GM10266 (cell line): ENCODE data around the gene DOCK9.

Experiments
- DNase-seq: peaks from one replicate; pipeline ENCODE4 v3.0.0; 2012; ENCODE audit errors: extremely low spot score
- CTCF ChIP-seq: IDR thresholded peaks from 2 replicates; pipeline ENCODE4 v1.5.1; 2012; ENCODE audit warnings: mild to moderate bottlenecking, low read depth; ENCODE audit not compliant: control insufficient read depth, insufficient read depth; ENCODE audit errors: missing control alignments

The DOCK9 gene

DNA sequence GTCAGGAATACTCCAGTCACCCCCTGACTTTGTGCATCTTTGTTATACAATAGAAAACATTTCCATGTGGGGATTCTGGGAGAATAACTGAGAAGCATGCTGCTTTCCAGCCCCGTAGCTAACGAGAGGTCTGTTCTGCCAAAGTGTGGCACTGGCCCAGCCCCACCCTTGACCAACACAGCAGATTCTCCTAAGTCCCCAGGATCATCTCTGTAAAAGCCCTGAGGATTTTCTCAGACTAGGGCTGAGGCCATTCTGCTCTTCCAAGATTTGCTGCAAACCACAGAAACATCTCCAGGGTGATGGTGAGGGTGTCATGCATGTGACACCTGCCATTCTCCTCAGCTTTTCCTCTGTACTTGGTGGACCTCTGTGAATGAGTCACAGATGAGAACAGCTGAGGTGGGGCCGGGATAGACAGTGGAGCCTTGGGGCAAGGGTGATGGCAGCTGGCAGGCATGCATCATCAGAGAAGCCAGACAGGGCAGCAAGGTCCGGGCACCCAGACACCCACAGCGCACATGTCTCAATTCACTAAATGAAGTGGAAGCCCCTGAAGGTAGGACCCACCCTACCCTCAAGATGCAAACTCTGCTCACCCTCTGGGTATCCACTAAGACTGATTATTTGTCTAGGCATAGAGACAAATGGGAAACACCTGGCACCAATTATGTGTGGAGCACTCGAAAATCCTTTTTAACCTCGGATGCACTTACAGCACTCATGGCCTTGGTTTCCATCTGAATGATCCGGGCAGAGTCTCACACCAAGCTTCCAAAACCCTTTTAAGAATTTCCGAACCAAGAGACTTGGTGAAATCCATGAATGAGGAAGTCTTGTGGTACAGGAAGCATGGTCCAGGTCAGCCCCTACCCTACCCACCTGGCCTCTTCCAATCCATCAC lies 20.1 kb upstream of the DOCK9 start:
- no peak for DNase-seq
- no peak for TF ChIP-seq CTCF

GRCh38 chr13:98997011-98997730 lies 19.3 kb upstream of the DOCK9 start:
- no peak for DNase-seq
- TF ChIP-seq CTCF, result no peak

- no peak for DNase-seq
- no peak for TF ChIP-seq CTCF
Measured at GRCh38 chr13:98996046-98996445, 18.2 kb upstream of the DOCK9 start.

GRCh38 chr13:98994896-98995295 lies 17.0 kb upstream of the DOCK9 start:
- DNase-seq, result no peak
- no peak for TF ChIP-seq CTCF

DNA sequence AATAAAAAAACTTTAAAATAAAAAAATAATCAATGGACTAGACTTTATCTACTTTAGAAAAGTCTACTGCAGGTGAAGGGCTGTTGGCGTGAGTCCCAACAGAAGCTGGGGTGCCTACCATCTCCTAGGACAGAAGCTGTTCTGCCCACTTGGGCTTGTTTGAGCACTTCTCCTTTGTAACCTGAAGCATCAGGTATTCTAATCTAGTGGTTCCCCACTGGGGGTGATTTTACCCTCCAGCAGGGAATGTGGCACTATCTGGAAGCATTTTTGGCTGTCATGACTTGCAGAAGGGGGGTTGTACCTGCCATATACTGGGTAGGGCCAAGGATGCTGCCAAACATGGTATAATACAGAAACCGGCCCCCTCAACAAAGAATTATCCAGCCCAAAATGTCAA lies 16.2 kb upstream of the DOCK9 start:
- no peak for DNase-seq
- no peak for TF ChIP-seq CTCF

GRCh38 chr13:98992355-98992754 lies 14.5 kb upstream of the DOCK9 start:
- no peak for DNase-seq
- no peak for TF ChIP-seq CTCF

GRCh38 chr13:98990701-98991100 lies 12.8 kb upstream of the DOCK9 start:
- no peak for TF ChIP-seq CTCF
- DNase-seq, result no peak
